HG02571 (cell line): ENCODE data around the gene TJP1.

ENCODE experiments used
- ATAC-seq: cut with Tn5 transposase; IDR thresholded peaks from one replicate; pipeline ENCODE4 v1.9.1; 2021; ENCODE audit warnings: mild to moderate bottlenecking, moderate library complexity; ENCODE audit not compliant: unreplicated experiment

Gene TJP1

GRCh38 chr15:29822100-29822683, at the start of gene TJP1:
TJP1 (minus strand) TSS chr15:29822468; CDS start chr15:29822028, 440 bp downstream.
- ATAC-seq, result no peak

GRCh38 chr15:29871401-29871800, 49.1 kb upstream of the TJP1 start:
- no peak for ATAC-seq

- ATAC-seq, result no peak
These were observed 48.4 kb upstream of the TJP1 start for GRCh38 chr15:29870495-29871151.

- no peak for ATAC-seq
These were observed 45.2 kb upstream of the TJP1 start for GRCh38 chr15:29867241-29868000.

- no peak for ATAC-seq
These were observed 44.1 kb upstream of the TJP1 start for GRCh38 chr15:29866337-29866736.

GRCh38 chr15:29864501-29864900, 42.2 kb upstream of the TJP1 start:
- ATAC-seq, result no peak

GRCh38 chr15:29863438-29863837, 41.2 kb upstream of the TJP1 start:
- ATAC-seq, result no peak

- ATAC-seq, result no peak
These were observed 40.0 kb upstream of the TJP1 start for GRCh38 chr15:29862271-29862670.

GRCh38 chr15:29860872-29861271, 38.6 kb upstream of the TJP1 start:
- ATAC-seq, result no peak

- no peak for ATAC-seq
These were observed 37.9 kb upstream of the TJP1 start for GRCh38 chr15:29859973-29860715.

GRCh38 chr15:29859293-29859692, 37.0 kb upstream of the TJP1 start:
- ATAC-seq, result no peak

GRCh38 chr15:29857221-29857789, 35.0 kb upstream of the TJP1 start:
- no peak for ATAC-seq

GRCh38 chr15:29854413-29854812, 32.1 kb upstream of the TJP1 start:
- ATAC-seq, result no peak

- ATAC-seq, result no peak
These were observed 31.1 kb upstream of the TJP1 start for GRCh38 chr15:29853211-29853987.

- ATAC-seq, result no peak
These were observed 29.9 kb upstream of the TJP1 start for GRCh38 chr15:29852201-29852600.

- ATAC-seq, result no peak
These were observed 27.4 kb upstream of the TJP1 start for GRCh38 chr15:29849716-29850115.

GRCh38 chr15:29849218-29849617, 26.9 kb upstream of the TJP1 start:
- no peak for ATAC-seq

GRCh38 chr15:29844290-29844903, 22.1 kb upstream of the TJP1 start:
- ATAC-seq, result no peak

GRCh38 chr15:29842290-29842689, 20.0 kb upstream of the TJP1 start:
- no peak for ATAC-seq

GRCh38 chr15:29840926-29841325, 18.7 kb upstream of the TJP1 start:
- ATAC-seq, result no peak
